Measurements from ENCODE around the gene CD53. TPM values are rescaled to one million over a fixed set of nuclear protein-coding genes. Genes with fewer than 3 reads are reported as not detected.

CD53 gene
- total RNA-seq, 1 experiment from 2014 or later: 1.4 TPM

- H3K4me3 Mint-ChIP-seq: no peak overlapping the region
- DNase-seq (ENCODE audit: low spot score): no peak
- POLR2A ChIA-PET: no interaction called here
- H3K9me3 Mint-ChIP-seq: peaks cover 10% of the 10 kb centered on the region
- peaks cover under 1% of the 10 kb centered on the region; the same call in 1 of the 2 replicates for H3K27me3 Mint-ChIP-seq (ENCODE audit: low read depth)
- TF ChIP-seq NFE2L1 (CRISPR knock-in tag; IDR thresholded peaks at IDR 0.05) (peak; percentile 55; the same call in 1 of the 2 replicates), USF1 (CRISPR knock-in tag; IDR thresholded peaks at IDR 0.05) (no peak), GTF2I (CRISPR knock-in tag; conservative IDR thresholded peaks at IDR 0.05) (no peak)
- TF ChIP-seq, protein P1, sequence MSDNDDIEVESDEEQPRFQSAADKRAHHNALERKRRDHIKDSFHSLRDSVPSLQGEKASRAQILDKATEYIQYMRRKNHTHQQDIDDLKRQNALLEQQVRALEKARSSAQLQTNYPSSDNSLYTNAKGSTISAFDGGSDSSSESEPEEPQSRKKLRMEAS (CRISPR knock-in tag; IDR thresholded peaks at IDR 0.05): no peak
- TF ChIP-seq, protein P2, sequence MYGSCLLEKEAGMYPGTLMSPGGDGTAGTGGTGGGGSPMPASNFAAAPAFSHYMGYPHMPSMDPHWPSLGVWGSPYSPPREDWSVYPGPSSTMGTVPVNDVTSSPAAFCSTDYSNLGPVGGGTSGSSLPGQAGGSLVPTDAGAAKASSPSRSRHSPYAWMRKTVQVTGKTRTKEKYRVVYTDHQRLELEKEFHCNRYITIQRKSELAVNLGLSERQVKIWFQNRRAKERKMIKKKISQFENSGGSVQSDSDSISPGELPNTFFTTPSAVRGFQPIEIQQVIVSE (CRISPR knock-in tag; IDR thresholded peaks at IDR 0.05; ENCODE audit: borderline replicate concordance): no peak
- H3K4me1 Mint-ChIP-seq: peaks cover 8% of the 10 kb centered on the region
- CTCF ChIA-PET: no interaction called here
- H3K27ac Mint-ChIP-seq: 0 out of 2 replicates have a peak overlapping the region, but pooled peaks have one; percentile 22
- no peaks in the 10 kb centered on the region for H3K36me3 Mint-ChIP-seq
- ATAC-seq: no peak
Measured at GRCh38 chr1:110916669-110917306, 43.8 kb downstream of the CD53 start.

GRCh38 chr1:110918016-110918415 lies 45.1 kb downstream of the CD53 start:
- Mint-ChIP-seq H3K27ac (no peak overlapping the region), H3K4me1 (peaks cover 8% of the 10 kb centered on the region), H3K9me3 (peaks cover 17% of the 10 kb centered on the region), H3K36me3 (0 out of 2 replicates have a peak, but pooled peaks cover 5% of the 10 kb centered on the region), H3K4me3 (no peak overlapping the region), H3K27me3 (ENCODE audit: low read depth) (peaks cover 6% of the 10 kb centered on the region)
- ATAC-seq: no peak
- DNase-seq (ENCODE audit: low spot score): no peak
- ChIA-PET POLR2A (no interaction called here), CTCF (interaction anchor here (0.7 kb wide), 1 partner anchor 225 kb away, joined by 4 read pairs; no protein-coding TSS in a partner anchor)
- no peak for TF ChIP-seq TCF7 (CRISPR knock-in tag; IDR thresholded peaks at IDR 0.05; ENCODE audit: low read depth)
- TF ChIP-seq CREB1 (CRISPR knock-in tag; IDR thresholded peaks at IDR 0.05): no peak
- TF ChIP-seq ZNF423 (CRISPR knock-in tag; IDR thresholded peaks at IDR 0.05): no peak

GRCh38 chr1:110921953-110922352 lies 49.0 kb downstream of the CD53 start:
- H3K4me1 Mint-ChIP-seq: peaks cover 5% of the 10 kb centered on the region
- ChIA-PET POLR2A (no interaction called here), CTCF (no interaction called here)
- no peak for ATAC-seq
- DNase-seq (ENCODE audit: low spot score): no peak
- H3K27ac Mint-ChIP-seq: no peak overlapping the region
- no peak overlapping the region for H3K4me3 Mint-ChIP-seq
- TF ChIP-seq ZNF232 (CRISPR knock-in tag; IDR thresholded peaks at IDR 0.05) (no peak), IRF2 (CRISPR knock-in tag; IDR thresholded peaks at IDR 0.05; ENCODE audit: borderline replicate concordance, low read depth) (no peak), ZNF138 (CRISPR knock-in tag; conservative IDR thresholded peaks at IDR 0.05) (no peak)
- peaks cover 6% of the 10 kb centered on the region for H3K27me3 Mint-ChIP-seq (ENCODE audit: low read depth)
- H3K36me3 Mint-ChIP-seq: 0 out of 2 replicates have a peak, but pooled peaks cover 5% of the 10 kb centered on the region
- peaks cover 23% of the 10 kb centered on the region for H3K9me3 Mint-ChIP-seq

DNA sequence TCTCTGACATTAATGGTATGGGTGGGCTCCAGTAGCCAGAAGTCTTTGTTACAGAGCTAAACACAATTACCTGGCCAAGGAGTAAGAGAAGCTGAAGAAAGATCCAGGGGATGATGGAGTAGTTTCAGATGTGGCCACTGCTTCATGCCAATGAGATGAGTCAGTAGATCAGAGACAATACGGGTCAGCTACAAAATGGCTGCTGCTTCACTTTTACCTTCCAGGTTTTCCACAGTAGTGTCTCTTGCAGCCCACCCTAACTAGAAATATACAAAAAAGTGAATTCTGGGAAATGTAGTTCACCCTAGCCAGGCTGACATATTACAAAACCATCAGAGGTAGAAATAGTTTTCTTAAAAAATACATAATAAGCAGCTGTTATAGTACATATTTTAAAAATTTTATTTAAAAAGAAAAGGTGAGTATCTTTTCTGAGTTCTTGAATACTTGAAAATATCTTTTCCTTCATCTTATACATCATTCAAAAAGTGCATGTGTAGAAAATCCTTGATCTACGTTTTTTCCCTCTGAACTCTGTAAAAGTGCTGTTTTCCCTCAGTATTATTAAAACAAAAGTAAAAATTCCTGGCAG lies 54.6 kb downstream of the CD53 start:
- ChIA-PET POLR2A (no interaction called here), CTCF (no interaction called here)
- H3K27me3 Mint-ChIP-seq (ENCODE audit: low read depth): no peaks in the 10 kb centered on the region; the same call in 1 of the 2 replicates
- H3K36me3 Mint-ChIP-seq: no peaks in the 10 kb centered on the region
- peaks cover 29% of the 10 kb centered on the region for H3K9me3 Mint-ChIP-seq
- ATAC-seq: peak; percentile 92
- peak overlapping the region; percentile 50 for H3K4me3 Mint-ChIP-seq
- peaks cover 6% of the 10 kb centered on the region for H3K4me1 Mint-ChIP-seq
- DNase-seq (ENCODE audit: low spot score): no peak
- no peak overlapping the region; the same call in 1 of the 2 replicates for H3K27ac Mint-ChIP-seq
- TF ChIP-seq JAZF1 (CRISPR knock-in tag; IDR thresholded peaks at IDR 0.05) (no peak), NFE2L1 (CRISPR knock-in tag; IDR thresholded peaks at IDR 0.05) (no peak), NR1H2 (CRISPR knock-in tag; IDR thresholded peaks at IDR 0.05) (no peak), KAT7 (CRISPR knock-in tag; IDR thresholded peaks at IDR 0.05; ENCODE audit: borderline replicate concordance) (no peak), NFATC4 (CRISPR knock-in tag; IDR thresholded peaks at IDR 0.05) (no peak), FOXP4 (CRISPR knock-in tag; IDR thresholded peaks at IDR 0.05) (no peak), FOXK1 (CRISPR knock-in tag; IDR thresholded peaks at IDR 0.05) (no peak), ZSCAN18 (CRISPR knock-in tag; IDR thresholded peaks at IDR 0.05) (no peak), HMGXB4 (CRISPR knock-in tag; IDR thresholded peaks at IDR 0.05) (no peak), ZNF671 (CRISPR knock-in tag; IDR thresholded peaks at IDR 0.05) (no peak), SMAD3 (CRISPR knock-in tag; IDR thresholded peaks at IDR 0.05; ENCODE audit: borderline replicate concordance) (no peak), FOXJ3 (CRISPR knock-in tag; IDR thresholded peaks at IDR 0.05; ENCODE audit: borderline replicate concordance) (no peak)

All from WTC11 (cell line).